HG02798 (cell line): ENCODE data around the gene FAM174C.

ENCODE experiments used
- ATAC-seq: cut with Tn5 transposase; IDR thresholded peaks from one replicate; pipeline ENCODE4 v1.9.1; 2021; ENCODE audit warnings: mild to moderate bottlenecking; ENCODE audit not compliant: unreplicated experiment, poor library complexity

Gene FAM174C

DNA sequence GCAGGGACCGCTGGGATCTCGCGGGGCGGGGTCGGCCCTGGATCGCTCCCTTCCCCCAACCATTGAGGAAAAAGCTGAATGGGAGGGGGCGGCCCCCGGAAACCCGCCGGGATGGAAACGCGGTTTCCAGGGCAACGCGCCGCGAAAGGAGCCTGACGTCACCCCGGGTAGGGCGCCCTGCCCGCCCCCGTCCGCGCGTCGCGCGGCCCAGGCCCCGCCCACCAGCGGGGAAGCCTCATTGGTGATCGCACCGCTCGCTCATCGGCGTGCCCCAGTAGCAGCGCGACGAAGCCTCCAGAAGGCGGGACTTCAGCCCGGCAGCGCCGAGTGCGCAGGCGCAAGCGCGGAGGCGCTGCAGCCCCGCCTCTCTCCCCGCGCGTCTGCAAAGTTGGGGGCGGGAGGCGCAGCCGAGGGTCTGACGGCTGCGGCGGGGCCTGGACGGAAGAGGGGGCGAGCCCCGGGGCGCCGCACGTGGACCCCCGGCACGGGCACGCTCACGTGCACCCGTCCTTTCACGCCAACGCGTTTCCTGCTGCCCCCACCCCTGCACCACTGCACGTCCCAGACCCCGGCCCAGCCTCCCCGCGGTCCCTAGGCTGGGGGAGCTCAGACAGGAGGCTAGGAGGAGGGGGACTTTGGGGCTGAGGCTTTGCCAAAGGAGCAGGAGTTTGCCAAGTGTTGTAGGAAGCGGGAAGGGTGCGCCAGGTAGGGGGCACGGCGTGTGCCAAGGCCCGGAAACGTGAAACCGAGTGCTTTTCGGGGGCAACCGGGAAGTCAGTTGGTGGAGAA is 14.4 kb upstream of the FAM174C start:
- ATAC-seq, result peak; percentile 78

GRCh38 chr19:1261538-1261797 is 13.9 kb upstream of the FAM174C start:
- ATAC-seq, result no peak

- ATAC-seq, result no peak
Measured at GRCh38 chr19:1261798-1262622, 13.3 kb upstream of the FAM174C start.

DNA sequence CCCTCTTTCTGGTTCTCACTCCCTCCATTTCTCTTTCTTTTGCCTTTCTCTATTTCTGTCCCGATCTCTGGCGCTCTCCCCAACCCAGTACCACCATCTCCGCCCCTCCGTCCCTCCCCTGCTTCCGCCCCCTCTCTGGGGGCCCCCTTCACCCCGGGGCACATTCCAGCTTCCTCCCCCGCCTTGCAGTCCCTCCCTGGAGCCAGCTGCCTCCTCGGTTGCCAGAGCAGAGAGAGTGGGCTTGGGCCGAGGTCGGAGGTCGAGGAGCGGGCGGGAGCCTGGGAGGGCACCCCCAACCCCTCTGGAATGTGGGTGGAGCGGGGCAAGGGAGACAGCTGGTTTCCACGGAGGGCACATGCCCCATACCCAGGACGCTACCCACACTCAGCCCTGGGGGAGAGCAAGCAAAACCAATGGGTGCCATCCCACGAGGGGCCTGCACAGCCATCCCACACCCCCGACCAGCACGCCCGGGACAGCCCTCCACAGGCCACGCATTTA is 12.7 kb upstream of the FAM174C start:
- no peak for ATAC-seq

- ATAC-seq, result no peak
Measured at GRCh38 chr19:1263188-1263587, 12.1 kb upstream of the FAM174C start.

- no peak for ATAC-seq
Measured at GRCh38 chr19:1264801-1265614, 10.3 kb upstream of the FAM174C start.

GRCh38 chr19:1265615-1266128 is 9.7 kb upstream of the FAM174C start:
- no peak for ATAC-seq

DNA sequence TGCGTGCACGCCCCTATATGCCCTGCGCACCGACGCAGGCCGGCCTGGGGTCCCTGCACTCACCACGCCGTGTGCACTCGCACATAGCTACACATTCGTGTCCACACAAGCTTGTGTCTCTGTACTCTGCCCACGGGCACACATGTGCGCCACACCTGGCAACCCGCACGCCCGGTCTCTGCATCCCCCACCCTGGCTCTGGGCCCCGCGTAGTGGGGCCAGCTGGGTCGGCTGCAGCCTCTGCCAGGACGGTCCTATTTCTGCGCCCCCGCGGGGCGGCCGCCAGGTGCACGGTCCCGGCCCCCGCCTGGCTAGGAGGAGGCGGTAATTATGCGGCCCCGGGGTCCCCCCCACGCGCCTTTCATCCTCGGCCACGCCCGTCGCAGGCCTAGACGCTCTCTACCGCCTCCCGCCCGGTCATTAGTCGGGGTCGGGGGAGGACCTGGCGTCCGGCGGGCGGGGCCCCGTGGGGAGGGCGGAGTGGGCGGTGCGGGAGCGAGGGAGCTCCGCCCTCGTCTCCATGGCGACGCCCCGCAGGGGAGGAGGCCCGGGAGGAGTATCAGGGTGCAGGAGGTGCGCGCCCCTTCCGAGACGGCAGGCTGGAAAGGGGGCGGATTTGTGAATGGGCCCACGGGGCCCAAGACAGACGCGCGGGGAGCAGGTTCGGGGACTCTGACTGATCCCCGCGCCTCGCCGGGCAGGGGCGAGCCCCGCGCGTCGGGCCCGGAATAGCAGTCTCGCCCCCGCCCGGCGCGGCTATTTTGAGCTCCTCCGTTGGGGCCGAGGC is 9.0 kb upstream of the FAM174C start:
- ATAC-seq, result peak; percentile 40

DNA sequence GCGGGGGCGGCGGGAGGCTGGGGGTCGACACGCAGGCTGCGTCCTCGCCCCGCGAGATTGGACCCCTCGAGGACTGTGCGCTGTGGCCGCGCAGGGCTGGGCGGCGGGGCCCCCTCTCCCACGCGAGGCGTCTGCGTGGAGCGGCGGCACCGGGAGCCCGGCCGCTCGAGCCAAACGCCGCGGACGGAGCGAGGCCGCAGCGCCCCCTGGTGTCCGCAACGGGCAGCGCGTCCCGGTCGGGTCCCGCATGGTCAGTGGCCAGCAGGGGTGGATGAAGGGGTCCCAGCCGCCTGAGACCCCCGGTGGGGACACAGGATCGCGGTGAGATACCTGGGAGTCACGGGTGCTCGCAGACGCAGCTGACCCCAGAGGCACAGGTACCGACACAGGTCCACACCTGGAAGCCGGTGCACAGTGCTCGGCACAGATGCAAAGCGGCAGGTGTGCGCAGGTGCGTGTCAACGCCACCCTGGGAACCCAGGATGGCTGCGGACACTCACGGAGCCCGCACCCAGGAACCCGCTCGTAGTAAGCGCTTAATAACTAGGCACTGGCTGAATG is 8.3 kb upstream of the FAM174C start:
- peak; percentile 24 for ATAC-seq

GRCh38 chr19:1267477-1268225 is 7.7 kb upstream of the FAM174C start:
- no peak for ATAC-seq

- ATAC-seq, result no peak
Measured at GRCh38 chr19:1268226-1269064, 6.9 kb upstream of the FAM174C start.

DNA sequence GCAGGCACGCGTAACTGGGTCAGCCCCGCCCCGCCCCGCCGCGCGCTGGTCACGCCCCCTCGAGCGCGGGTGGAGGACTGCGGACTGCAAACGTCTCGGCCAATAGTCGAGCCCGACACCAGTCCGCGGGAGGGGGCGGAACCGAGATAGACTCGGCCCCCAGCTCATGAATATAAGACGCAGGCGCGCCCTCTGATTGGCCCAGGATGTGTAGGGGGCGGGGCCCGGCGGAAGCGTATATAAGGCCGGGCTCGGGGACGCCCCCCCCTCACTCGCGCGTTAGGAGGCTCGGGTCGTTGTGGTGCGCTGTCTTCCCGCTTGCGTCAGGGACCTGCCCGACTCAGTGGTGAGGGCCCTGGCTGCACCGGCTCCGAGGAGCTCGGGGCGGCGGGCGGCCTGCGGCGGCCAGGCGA is 6.3 kb upstream of the FAM174C start, which contains the start of gene CIRBP:
Gene CIRBP, plus strand, starts transcription at position 268 of the 413 bp plus-strand sequence. CDS start 1,602 bp downstream, outside the sequence.
- ATAC-seq, result peak; percentile 65

GRCh38 chr19:1269478-1270212 is 5.7 kb upstream of the FAM174C start:
- ATAC-seq, result peak; percentile 33

DNA sequence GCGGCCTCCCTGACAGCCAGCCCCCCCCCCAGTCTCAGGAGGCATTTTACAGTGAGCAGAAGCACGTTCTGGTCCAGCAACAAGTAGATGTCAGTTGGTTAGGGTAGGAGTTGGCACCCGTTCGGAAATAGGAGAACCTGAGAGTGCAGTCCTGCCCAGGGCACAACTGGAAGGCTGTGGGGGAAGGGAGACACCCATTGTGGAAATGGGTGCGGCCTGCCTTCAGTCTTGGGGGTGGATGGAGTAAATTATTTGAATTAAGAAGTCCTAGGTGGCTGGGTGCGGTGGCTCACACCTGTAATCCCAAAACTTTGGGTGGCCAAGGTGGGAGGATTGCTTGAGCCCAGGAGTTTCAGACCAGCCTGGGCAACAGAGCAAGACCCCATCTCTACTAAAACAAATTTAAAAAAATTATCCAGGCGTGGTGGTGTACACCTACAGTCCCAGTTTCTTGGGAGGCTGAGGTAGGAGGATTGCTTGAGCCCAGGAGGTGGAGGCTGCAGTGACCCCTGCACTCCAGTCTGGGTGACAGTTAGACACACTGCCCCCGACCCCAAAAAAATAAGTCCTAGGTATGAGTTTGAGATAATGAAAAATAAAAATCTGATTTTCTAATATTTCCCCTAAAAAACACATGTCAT is 5.0 kb upstream of the FAM174C start:
- no peak for ATAC-seq

DNA sequence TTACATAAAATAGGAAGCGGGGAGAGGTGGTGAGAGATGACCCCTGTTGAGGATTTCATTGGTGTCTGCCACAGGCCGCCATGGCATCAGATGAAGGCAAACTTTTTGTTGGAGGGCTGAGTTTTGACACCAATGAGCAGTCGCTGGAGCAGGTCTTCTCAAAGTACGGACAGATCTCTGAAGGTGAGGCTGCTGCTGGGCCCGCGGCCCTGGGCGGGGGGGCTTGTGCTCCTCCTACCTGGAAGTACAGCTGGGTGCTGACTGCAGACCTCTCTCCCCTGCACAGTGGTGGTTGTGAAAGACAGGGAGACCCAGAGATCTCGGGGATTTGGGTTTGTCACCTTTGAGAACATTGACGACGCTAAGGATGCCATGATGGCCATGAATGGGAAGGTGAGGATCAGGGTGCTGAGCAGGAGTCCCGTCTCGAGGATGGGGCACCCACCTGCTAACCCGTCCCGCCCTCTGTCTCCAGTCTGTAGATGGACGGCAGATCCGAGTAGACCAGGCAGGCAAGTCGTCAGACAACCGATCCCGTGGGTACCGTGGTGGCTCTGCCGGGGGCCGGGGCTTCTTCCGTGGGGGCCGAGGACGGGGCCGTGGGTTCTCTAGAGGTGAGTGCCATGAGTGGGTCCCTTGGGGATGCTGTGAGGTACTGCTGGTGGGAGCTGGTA is 4.3 kb upstream of the FAM174C start:
- ATAC-seq, result no peak
